ENCODE data around the gene TWIST2. TPM values are rescaled to one million over a fixed set of nuclear protein-coding genes. Genes with fewer than 3 reads are reported as not detected.

TWIST2 gene
- total RNA-seq, 1 experiment from 2014 or later, result not detected

GRCh38 chr2:238857959-238858358 is 10.1 kb downstream of the TWIST2 start:
- Histone ChIP-seq H3K9me3 (replicated peaks) (no peaks in the 10 kb centered on the region), H3K4me1 (no peaks in the 10 kb centered on the region), H3K4me3 (no peak overlapping the region), H3K27ac (no peak overlapping the region), H3K36me3 (no peaks in the 10 kb centered on the region), H3K27me3 (peaks cover 25% of the 10 kb centered on the region)
- DNase-seq, result no peak

GRCh38 chr2:238859636-238860347 is 11.9 kb downstream of the TWIST2 start:
- peaks cover 15% of the 10 kb centered on the region for H3K27me3 ChIP-seq

DNA sequence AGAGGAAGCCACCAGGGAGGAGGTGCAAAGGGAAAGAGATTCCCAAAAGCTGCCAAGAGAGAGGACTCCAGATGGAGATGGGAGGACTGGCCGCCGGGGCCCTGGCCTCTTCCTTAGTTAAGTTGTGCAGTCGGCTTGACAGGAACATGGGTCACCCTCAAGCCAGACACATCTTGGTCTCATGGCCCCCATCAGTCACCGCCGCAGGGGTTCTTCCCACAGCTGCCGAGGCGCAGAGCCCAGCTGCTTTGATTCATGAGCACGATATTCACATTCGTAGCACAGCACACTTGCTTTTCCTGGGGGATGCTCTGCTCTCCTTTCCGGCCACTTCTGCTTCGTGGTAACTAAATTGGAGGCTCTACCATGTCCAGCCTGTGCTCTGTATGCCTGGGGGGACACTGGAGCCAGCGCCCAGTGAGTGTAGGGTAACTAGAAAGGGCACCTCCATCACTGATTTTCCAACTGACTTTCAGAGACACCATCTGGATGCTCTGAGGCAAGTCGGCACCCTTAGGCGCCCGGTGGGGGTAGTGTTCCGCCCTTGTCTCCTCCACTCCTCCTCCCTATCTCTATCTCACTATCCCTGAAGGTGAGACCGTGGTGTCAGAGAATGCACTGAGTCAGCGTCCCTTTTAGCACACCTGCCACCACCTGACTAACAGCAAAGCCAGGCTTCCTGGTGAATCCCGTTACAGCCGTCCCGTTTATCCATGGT is 13.3 kb downstream of the TWIST2 start:
- H3K27me3 ChIP-seq, result peaks cover 4% of the 10 kb centered on the region; the same call in 1 of the 2 replicates
- peaks cover 16% of the 10 kb centered on the region for H3K4me1 ChIP-seq
- no peak overlapping the region for H3K4me3 ChIP-seq
- no peaks in the 10 kb centered on the region for H3K36me3 ChIP-seq
- H3K27ac ChIP-seq, result no peak overlapping the region
- 0 out of 2 replicates have a peak, but pooled peaks cover 2% of the 10 kb centered on the region for H3K9me3 ChIP-seq (replicated peaks)
- no peak for DNase-seq

More at GRCh38 chr2:238859636-238860347, 11.9 kb downstream of the TWIST2 start:
- no peak for DNase-seq
- peaks cover 12% of the 10 kb centered on the region for H3K4me1 ChIP-seq
- no peaks in the 10 kb centered on the region for H3K36me3 ChIP-seq
- 0 out of 2 replicates have a peak, but pooled peaks cover 2% of the 10 kb centered on the region for H3K9me3 ChIP-seq (replicated peaks)
- H3K4me3 ChIP-seq, result no peak overlapping the region
- H3K27ac ChIP-seq, result no peak overlapping the region

- peaks cover under 1% of the 10 kb centered on the region; the same call in 1 of the 2 replicates for H3K27me3 ChIP-seq
- H3K4me1 ChIP-seq, result peaks cover 19% of the 10 kb centered on the region
- 0 out of 2 replicates have a peak, but pooled peaks cover 2% of the 10 kb centered on the region for H3K9me3 ChIP-seq (replicated peaks)
- no peak overlapping the region for H3K27ac ChIP-seq
- no peak overlapping the region for H3K4me3 ChIP-seq
- DNase-seq, result no peak
- H3K36me3 ChIP-seq, result no peaks in the 10 kb centered on the region
Observed at GRCh38 chr2:238861766-238862315, 14.0 kb downstream of the TWIST2 start.

- DNase-seq, result no peak
- Histone ChIP-seq H3K9me3 (replicated peaks) (0 out of 2 replicates have a peak, but pooled peaks cover 2% of the 10 kb centered on the region), H3K27ac (no peak overlapping the region), H3K4me3 (no peak overlapping the region), H3K36me3 (no peaks in the 10 kb centered on the region), H3K4me1 (peaks cover 26% of the 10 kb centered on the region), H3K27me3 (no peaks in the 10 kb centered on the region; the same call in 1 of the 2 replicates)
Observed at GRCh38 chr2:238862701-238863100, 14.8 kb downstream of the TWIST2 start.

GRCh38 chr2:238863231-238863630 is 15.3 kb downstream of the TWIST2 start:
- 0 out of 2 replicates have a peak, but pooled peaks cover 2% of the 10 kb centered on the region for H3K9me3 ChIP-seq (replicated peaks)
- H3K27me3 ChIP-seq, result no peaks in the 10 kb centered on the region; the same call in 1 of the 2 replicates
- DNase-seq, result no peak
- H3K36me3 ChIP-seq, result no peaks in the 10 kb centered on the region
- H3K4me3 ChIP-seq, result no peak overlapping the region
- peaks cover 26% of the 10 kb centered on the region for H3K4me1 ChIP-seq
- H3K27ac ChIP-seq, result no peak overlapping the region

- DNase-seq, result no peak
- Histone ChIP-seq H3K27me3 (no peaks in the 10 kb centered on the region), H3K4me3 (no peak overlapping the region), H3K4me1 (peaks cover 26% of the 10 kb centered on the region), H3K36me3 (no peaks in the 10 kb centered on the region), H3K27ac (no peak overlapping the region), H3K9me3 (replicated peaks) (0 out of 2 replicates have a peak, but pooled peaks cover 2% of the 10 kb centered on the region)
Observed at GRCh38 chr2:238863749-238864206, 15.9 kb downstream of the TWIST2 start.

DNA sequence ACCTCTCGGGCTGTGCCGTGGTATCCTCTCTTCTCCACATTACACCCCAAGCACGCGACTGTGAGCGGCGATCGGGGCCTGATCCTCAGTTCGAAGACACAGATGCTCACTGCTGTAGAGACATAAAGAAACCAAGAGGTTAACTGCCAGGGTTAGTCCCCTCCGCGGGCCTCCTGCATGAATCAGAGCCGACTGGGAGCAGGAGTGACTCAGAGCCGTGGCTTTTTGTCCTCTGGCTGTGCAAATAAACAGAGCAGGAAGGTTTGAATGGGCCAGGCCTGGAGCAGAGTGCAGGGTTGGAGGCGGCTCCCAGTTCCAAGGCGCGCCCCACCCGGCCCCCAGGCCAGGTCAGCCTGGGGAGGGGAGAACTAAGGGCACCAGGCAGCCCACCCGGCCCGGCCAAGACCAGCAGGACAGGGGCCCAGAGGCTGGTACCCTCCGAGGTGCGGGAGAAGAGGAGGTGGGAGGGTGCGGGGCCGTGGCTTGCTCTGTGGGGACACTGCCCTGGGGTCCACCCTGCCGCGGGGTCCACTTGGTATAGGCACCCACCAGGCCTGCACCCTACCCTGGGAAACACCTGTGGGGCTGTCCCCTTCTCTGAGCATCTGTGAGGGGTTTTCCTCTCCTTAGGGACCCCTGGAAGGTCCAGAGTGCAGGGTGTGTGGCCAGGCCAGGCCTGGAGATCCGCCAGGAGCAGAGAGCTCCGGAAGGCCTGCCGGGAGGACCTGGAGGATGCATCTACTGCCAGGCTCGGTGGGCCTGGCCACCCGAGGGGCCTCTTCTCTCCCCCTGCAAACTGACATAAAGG is 16.5 kb downstream of the TWIST2 start:
- H3K27me3 ChIP-seq, result no peaks in the 10 kb centered on the region
- H3K4me3 ChIP-seq, result peak overlapping the region; percentile 29
- peak overlapping the region; percentile 53 for H3K27ac ChIP-seq
- H3K36me3 ChIP-seq, result no peaks in the 10 kb centered on the region
- peak; percentile 90 for DNase-seq
- H3K4me1 ChIP-seq, result peaks cover 26% of the 10 kb centered on the region
- H3K9me3 ChIP-seq (replicated peaks), result 0 out of 2 replicates have a peak, but pooled peaks cover 2% of the 10 kb centered on the region

DNA sequence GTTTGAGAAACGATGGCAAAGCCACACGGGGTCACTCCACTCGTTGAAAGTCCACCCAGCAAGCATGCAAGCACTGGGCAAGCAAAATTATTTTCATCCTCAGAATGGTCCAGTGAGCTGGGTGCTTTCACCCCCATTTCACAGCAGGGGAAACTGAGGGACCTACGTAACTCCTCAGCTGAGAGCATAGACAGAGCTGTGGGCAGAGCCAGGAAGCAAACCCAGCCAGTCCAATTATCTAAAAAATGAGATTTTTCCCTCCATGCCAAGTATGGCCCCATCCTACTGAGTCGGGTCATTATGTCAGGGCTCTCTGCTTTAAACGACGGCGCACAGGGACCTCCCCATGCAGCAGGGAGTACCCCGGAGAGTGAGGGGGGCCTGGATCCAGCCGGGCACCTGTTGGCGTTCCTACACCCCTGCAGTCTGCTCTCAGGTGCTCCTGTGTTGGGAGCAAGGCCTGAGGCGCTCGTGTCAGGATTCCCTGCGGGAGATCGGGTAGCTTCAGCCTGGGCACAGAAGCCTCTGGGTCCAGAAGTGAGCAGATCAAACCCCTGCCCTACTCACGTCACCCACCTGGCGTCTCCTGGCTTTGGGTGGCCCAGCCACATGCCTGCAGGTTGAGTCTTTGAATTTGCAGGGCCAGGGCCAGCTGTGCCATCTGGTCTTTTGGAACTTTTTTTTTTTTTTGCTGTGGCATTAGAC is 17.3 kb downstream of the TWIST2 start:
- no peak overlapping the region for H3K27ac ChIP-seq
- no peak overlapping the region for H3K4me3 ChIP-seq

GRCh38 chr2:238865744-238866355 is 18.0 kb downstream of the TWIST2 start:
- Histone ChIP-seq H3K27me3 (no peaks in the 10 kb centered on the region), H3K36me3 (no peaks in the 10 kb centered on the region), H3K9me3 (replicated peaks) (0 out of 2 replicates have a peak, but pooled peaks cover 2% of the 10 kb centered on the region), H3K4me1 (peaks cover 26% of the 10 kb centered on the region), H3K27ac (no peak overlapping the region), H3K4me3 (no peak overlapping the region)
- no peak for DNase-seq

More for the DNA sequence above, 17.3 kb downstream of the TWIST2 start:
- Histone ChIP-seq H3K27me3 (no peaks in the 10 kb centered on the region), H3K9me3 (replicated peaks) (0 out of 2 replicates have a peak, but pooled peaks cover 2% of the 10 kb centered on the region), H3K4me1 (peaks cover 26% of the 10 kb centered on the region), H3K36me3 (no peaks in the 10 kb centered on the region)
- no peak for DNase-seq

DNA sequence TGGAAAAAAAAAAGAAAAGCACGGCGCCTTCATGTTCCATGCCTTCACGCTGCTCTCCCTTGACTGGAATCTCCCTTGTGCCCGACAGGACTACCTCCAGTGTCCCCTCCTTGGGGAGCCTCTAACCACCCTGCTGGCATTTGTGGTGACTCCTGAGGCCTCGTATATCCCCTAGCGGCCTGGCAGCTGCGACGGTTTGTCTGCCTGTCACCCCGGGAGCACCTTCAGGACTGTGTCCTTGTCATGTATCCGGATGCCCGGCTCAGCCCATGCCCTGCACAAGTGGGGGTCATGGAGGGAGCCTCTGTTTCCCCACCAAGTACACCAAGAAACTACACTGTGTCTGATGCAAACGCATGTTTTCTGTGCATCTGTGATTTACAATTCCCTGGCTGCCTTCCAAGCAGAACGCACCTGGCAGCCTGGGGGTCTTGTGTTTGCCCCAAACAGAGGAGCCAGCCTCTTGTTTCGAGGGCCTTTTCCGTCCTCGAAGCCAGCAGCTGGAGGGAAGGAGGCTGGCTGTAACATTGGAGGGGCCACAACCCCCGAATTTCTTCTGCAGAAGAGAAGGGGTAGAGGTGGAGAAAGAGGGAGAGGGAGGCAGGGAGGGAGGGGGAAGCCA is 18.9 kb downstream of the TWIST2 start:
- H3K4me1 ChIP-seq, result peaks cover 26% of the 10 kb centered on the region
- H3K4me3 ChIP-seq, result no peak overlapping the region
- DNase-seq, result peak; percentile 55 to 67
- H3K27me3 ChIP-seq, result no peaks in the 10 kb centered on the region
- H3K27ac ChIP-seq, result no peak overlapping the region
- H3K9me3 ChIP-seq (replicated peaks), result 0 out of 2 replicates have a peak, but pooled peaks cover 2% of the 10 kb centered on the region
- H3K36me3 ChIP-seq, result no peaks in the 10 kb centered on the region

DNA sequence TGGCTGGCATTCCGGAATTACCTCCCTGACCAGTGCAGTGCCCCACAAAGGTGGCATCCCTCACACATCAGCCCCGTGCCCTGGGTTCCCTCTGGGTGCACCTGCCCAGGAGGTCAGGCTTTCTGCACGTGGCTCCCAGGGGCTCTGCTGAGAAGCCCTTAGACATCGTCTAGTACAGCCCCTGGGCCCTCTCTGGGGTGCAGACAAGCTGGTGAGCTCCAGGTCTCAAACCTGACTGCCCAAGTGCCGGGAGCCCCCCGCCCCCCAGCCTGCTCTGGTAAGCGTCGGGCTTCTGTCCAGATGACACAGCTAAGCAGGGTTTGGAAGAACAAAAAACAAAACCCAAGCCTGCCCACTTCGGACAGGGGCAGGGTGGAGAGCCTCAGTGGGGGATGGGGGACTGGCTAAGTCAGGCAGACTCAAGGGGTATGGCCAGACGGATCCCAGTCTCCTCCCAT is 20.2 kb downstream of the TWIST2 start:
- Histone ChIP-seq H3K27ac (no peak overlapping the region), H3K36me3 (no peaks in the 10 kb centered on the region), H3K4me3 (no peak overlapping the region), H3K9me3 (replicated peaks) (0 out of 2 replicates have a peak, but pooled peaks cover 2% of the 10 kb centered on the region), H3K27me3 (no peaks in the 10 kb centered on the region), H3K4me1 (peaks cover 26% of the 10 kb centered on the region)
- no peak for DNase-seq
